Measurements from ENCODE around the gene WWC2. TPM values are rescaled to one million over a fixed set of nuclear protein-coding genes. Genes with fewer than 3 reads are reported as not detected.

The WWC2 gene
- total and polyA plus RNA-seq, 3 experiments from 2014 or later, result 0.80 to 1.7 (median 0.85) TPM

GRCh38 chr4:183158062-183158461, 59.0 kb downstream of the WWC2 start:
- H3K9me3 ChIP-seq (ENCODE audit: low read length), result no peaks in the 10 kb centered on the region
- no peak overlapping the region for H3K4me3 ChIP-seq (ENCODE audit: low read length)
- no peak for DNase-seq
- ChIA-PET CTCF (no interaction called here), POLR2A (no interaction called here)
- Mint-ChIP-seq H3K36me3 (no peaks in the 10 kb centered on the region), H3K9me3 (no peaks in the 10 kb centered on the region), H3K4me3 (no peak overlapping the region), H3K4me1 (no peaks in the 10 kb centered on the region), H3K27ac (no peak overlapping the region), H3K27me3 (peaks cover 0 to 9% of the 10 kb centered on the region in 2 donors)
- no peaks in the 10 kb centered on the region for H3K36me3 ChIP-seq (ENCODE audit: insufficient read depth, low read length)
- H3K4me1 ChIP-seq (ENCODE audit: insufficient read depth, low read length), result no peaks in the 10 kb centered on the region
- no peak overlapping the region for H3K27ac ChIP-seq (ENCODE audit: low read depth, low read length)
- H3K27me3 ChIP-seq (ENCODE audit: insufficient read depth, low read length, poor library complexity, severe bottlenecking), result no peaks in the 10 kb centered on the region

DNA sequence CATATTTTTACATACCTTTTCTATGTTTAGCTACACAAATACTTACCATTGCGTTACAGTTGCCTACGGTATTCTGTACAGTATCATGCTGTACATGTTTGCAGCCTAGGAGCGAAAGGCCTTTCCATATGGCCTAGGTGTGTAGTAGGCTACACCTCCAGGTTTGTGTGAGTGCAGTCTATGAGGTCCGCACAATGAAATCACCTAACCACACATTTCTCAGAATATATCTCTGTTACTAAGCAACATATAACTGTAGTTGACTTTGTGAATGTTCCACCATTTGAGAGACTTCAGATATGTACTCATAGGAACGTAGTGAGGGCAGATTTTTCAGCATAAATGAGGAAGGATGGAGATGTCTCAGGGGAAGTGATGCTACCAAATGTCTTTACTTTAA, 62.6 kb downstream of the WWC2 start:
- ChIA-PET CTCF (no interaction called here), POLR2A (no interaction called here)
- no peak overlapping the region for H3K27ac ChIP-seq (ENCODE audit: low read depth, low read length)
- Mint-ChIP-seq H3K4me1 (no peaks in the 10 kb centered on the region), H3K4me3 (no peak overlapping the region), H3K36me3 (no peaks in the 10 kb centered on the region), H3K27me3 (peaks cover 0 to 7% of the 10 kb centered on the region in 2 donors), H3K27ac (no peak overlapping the region), H3K9me3 (no peaks in the 10 kb centered on the region)
- DNase-seq, result no peak
- no peak overlapping the region for H3K4me3 ChIP-seq (ENCODE audit: low read length)
- no peaks in the 10 kb centered on the region for H3K36me3 ChIP-seq (ENCODE audit: insufficient read depth, low read length)
- H3K27me3 ChIP-seq (ENCODE audit: insufficient read depth, low read length, poor library complexity, severe bottlenecking), result no peaks in the 10 kb centered on the region
- no peaks in the 10 kb centered on the region for H3K4me1 ChIP-seq (ENCODE audit: insufficient read depth, low read length)
- no peaks in the 10 kb centered on the region for H3K9me3 ChIP-seq (ENCODE audit: low read length)

- H3K36me3 ChIP-seq (ENCODE audit: insufficient read depth, low read length), result no peaks in the 10 kb centered on the region
- H3K27ac Mint-ChIP-seq, result no peak overlapping the region
- no peaks in the 10 kb centered on the region for H3K27me3 ChIP-seq (ENCODE audit: insufficient read depth, low read length, poor library complexity, severe bottlenecking)
- no peaks in the 10 kb centered on the region for H3K4me1 Mint-ChIP-seq
- ChIA-PET POLR2A (no interaction called here), CTCF (no interaction called here)
- H3K4me3 ChIP-seq (ENCODE audit: low read length), result no peak overlapping the region
- H3K4me1 ChIP-seq (ENCODE audit: insufficient read depth, low read length), result no peaks in the 10 kb centered on the region
- no peaks in the 10 kb centered on the region for H3K36me3 Mint-ChIP-seq
- H3K9me3 Mint-ChIP-seq, result no peaks in the 10 kb centered on the region
- no peak overlapping the region for H3K27ac ChIP-seq (ENCODE audit: low read depth, low read length)
- H3K27me3 Mint-ChIP-seq, result peaks cover 3 to 5% of the 10 kb centered on the region in 2 donors
- no peak for DNase-seq
- H3K9me3 ChIP-seq (ENCODE audit: low read length), result no peaks in the 10 kb centered on the region
- H3K4me3 Mint-ChIP-seq, result no peak overlapping the region
Observed at GRCh38 chr4:183163135-183163534, 64.1 kb downstream of the WWC2 start.

- POLR2A ChIA-PET, result no interaction called here
- peaks cover 3 to 5% of the 10 kb centered on the region in 2 donors for H3K27me3 Mint-ChIP-seq
- no peak overlapping the region for H3K27ac ChIP-seq (ENCODE audit: low read depth, low read length)
- H3K36me3 ChIP-seq (ENCODE audit: insufficient read depth, low read length), result no peaks in the 10 kb centered on the region
- H3K4me3 ChIP-seq (ENCODE audit: low read length), result no peak overlapping the region
- H3K4me1 ChIP-seq (ENCODE audit: insufficient read depth, low read length), result no peaks in the 10 kb centered on the region
- H3K9me3 Mint-ChIP-seq, result no peaks in the 10 kb centered on the region
- no peak overlapping the region for H3K27ac Mint-ChIP-seq
- no peak for DNase-seq
- CTCF ChIA-PET, result no interaction called here
- H3K27me3 ChIP-seq (ENCODE audit: insufficient read depth, low read length, poor library complexity, severe bottlenecking), result no peaks in the 10 kb centered on the region
- no peaks in the 10 kb centered on the region for H3K4me1 Mint-ChIP-seq
- H3K9me3 ChIP-seq (ENCODE audit: low read length), result no peaks in the 10 kb centered on the region
- no peak overlapping the region for H3K4me3 Mint-ChIP-seq
- no peaks in the 10 kb centered on the region for H3K36me3 Mint-ChIP-seq
Observed at GRCh38 chr4:183164963-183165362, 65.9 kb downstream of the WWC2 start.

- POLR2A ChIA-PET, result no interaction called here
Observed at GRCh38 chr4:183165376-183165775, 66.3 kb downstream of the WWC2 start.

DNA sequence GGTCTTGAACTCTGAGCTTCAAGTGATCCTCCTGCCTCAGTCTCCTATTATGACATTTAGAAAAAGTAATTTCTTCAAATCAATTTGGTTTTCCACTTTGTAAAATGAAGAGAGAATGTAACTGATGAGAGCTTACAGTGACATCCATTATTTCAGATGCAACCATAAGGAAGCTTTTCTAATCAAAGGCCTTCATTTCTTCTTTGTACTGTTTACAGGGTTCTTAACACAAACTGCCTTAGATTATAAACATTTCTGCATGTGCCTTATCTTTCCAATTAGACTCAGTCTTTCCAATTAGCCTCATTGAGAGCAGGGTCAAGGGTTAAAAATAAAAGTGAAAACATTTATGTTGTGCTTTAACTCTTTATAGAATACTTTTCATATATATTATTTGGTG, 71.8 kb downstream of the WWC2 start:
- no peak for DNase-seq
- H3K4me3 ChIP-seq (ENCODE audit: low read length), result no peak overlapping the region
- H3K27me3 ChIP-seq (ENCODE audit: insufficient read depth, low read length, poor library complexity, severe bottlenecking), result no peaks in the 10 kb centered on the region
- Mint-ChIP-seq H3K9me3 (no peaks in the 10 kb centered on the region), H3K4me3 (no peak overlapping the region), H3K27ac (no peak overlapping the region), H3K4me1 (no peaks in the 10 kb centered on the region), H3K36me3 (no peaks in the 10 kb centered on the region), H3K27me3 (peaks cover 6 to 7% of the 10 kb centered on the region in 2 donors)
- POLR2A ChIA-PET, result no interaction called here
- no peaks in the 10 kb centered on the region for H3K9me3 ChIP-seq (ENCODE audit: low read length)
- H3K27ac ChIP-seq (ENCODE audit: low read depth, low read length), result no peak overlapping the region
- H3K36me3 ChIP-seq (ENCODE audit: insufficient read depth, low read length), result no peaks in the 10 kb centered on the region
- CTCF ChIA-PET, result no interaction called here
- no peaks in the 10 kb centered on the region for H3K4me1 ChIP-seq (ENCODE audit: insufficient read depth, low read length)

More at GRCh38 chr4:183165376-183165775, 66.3 kb downstream of the WWC2 start:
- Mint-ChIP-seq H3K4me1 (no peaks in the 10 kb centered on the region), H3K4me3 (no peak overlapping the region), H3K27me3 (peaks cover 3 to 5% of the 10 kb centered on the region in 2 donors), H3K27ac (no peak overlapping the region), H3K36me3 (no peaks in the 10 kb centered on the region), H3K9me3 (no peaks in the 10 kb centered on the region)
- Histone ChIP-seq H3K4me3 (ENCODE audit: low read length) (no peak overlapping the region), H3K36me3 (ENCODE audit: insufficient read depth, low read length) (no peaks in the 10 kb centered on the region), H3K27me3 (ENCODE audit: insufficient read depth, low read length, poor library complexity, severe bottlenecking) (no peaks in the 10 kb centered on the region), H3K27ac (ENCODE audit: low read depth, low read length) (no peak overlapping the region), H3K4me1 (ENCODE audit: insufficient read depth, low read length) (no peaks in the 10 kb centered on the region), H3K9me3 (ENCODE audit: low read length) (no peaks in the 10 kb centered on the region)
- DNase-seq, result no peak
- CTCF ChIA-PET, result no interaction called here

DNA sequence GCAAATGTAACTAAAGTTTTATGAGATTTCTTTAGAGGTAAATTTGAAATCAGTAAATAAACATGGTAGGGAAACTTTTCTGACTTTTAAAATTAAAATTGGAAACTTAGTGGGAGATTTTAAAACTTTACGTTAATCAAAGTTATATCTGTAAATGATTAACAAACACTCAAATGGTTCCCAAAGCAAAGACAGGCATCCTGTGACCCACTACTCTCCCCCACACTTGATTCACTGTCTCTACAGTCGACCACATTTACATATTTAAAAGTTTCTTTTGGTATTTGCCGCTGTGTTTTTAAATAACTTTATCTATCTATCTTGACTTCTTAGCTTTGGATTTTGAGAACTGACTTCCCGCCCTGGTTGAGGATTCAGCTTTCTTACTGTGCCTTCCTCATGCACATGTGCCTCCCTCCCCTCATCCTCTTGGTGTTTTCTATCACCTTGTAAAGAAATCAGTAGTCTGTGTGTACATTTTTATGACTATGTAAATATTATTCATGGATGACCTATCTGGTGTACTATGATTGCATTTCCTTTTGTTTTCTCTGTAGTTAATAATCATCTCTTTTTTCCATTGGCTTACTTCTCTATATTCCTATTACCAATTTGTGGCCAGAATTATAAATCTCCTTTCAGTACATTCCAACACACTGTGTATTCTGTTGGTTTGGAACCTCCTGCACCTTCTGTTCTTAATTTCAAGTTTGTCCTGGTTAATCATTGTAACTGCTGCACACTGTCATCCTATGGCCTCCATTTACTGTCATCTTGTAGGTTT, 72.6 kb downstream of the WWC2 start:
- CTCF ChIA-PET, result no interaction called here
- POLR2A ChIA-PET, result no interaction called here

GRCh38 chr4:183172881-183173280, 73.8 kb downstream of the WWC2 start:
- H3K27ac ChIP-seq (ENCODE audit: low read depth, low read length), result no peak overlapping the region
- no peak overlapping the region for H3K4me3 Mint-ChIP-seq
- no peaks in the 10 kb centered on the region for H3K36me3 ChIP-seq (ENCODE audit: insufficient read depth, low read length)
- no peaks in the 10 kb centered on the region for H3K36me3 Mint-ChIP-seq
- H3K27ac Mint-ChIP-seq, result no peak overlapping the region
- no peaks in the 10 kb centered on the region for H3K4me1 ChIP-seq (ENCODE audit: insufficient read depth, low read length)
- H3K27me3 ChIP-seq (ENCODE audit: insufficient read depth, low read length, poor library complexity, severe bottlenecking), result no peaks in the 10 kb centered on the region
- H3K9me3 ChIP-seq (ENCODE audit: low read length), result no peaks in the 10 kb centered on the region
- no peak for DNase-seq
- no peak overlapping the region for H3K4me3 ChIP-seq (ENCODE audit: low read length)
- H3K9me3 Mint-ChIP-seq, result no peaks in the 10 kb centered on the region
- CTCF ChIA-PET, result no interaction called here
- POLR2A ChIA-PET, result no interaction called here
- peaks cover 4 to 8% of the 10 kb centered on the region in 2 donors for H3K27me3 Mint-ChIP-seq
- H3K4me1 Mint-ChIP-seq, result no peaks in the 10 kb centered on the region

More for the DNA sequence above, 72.6 kb downstream of the WWC2 start:
- Mint-ChIP-seq H3K27ac (no peak overlapping the region), H3K4me3 (no peak overlapping the region), H3K36me3 (no peaks in the 10 kb centered on the region), H3K9me3 (no peaks in the 10 kb centered on the region), H3K27me3 (peaks cover 6 to 10% of the 10 kb centered on the region in 2 donors), H3K4me1 (no peaks in the 10 kb centered on the region)
- H3K4me3 ChIP-seq (ENCODE audit: low read length), result no peak overlapping the region
- H3K4me1 ChIP-seq (ENCODE audit: insufficient read depth, low read length), result no peaks in the 10 kb centered on the region
- H3K27me3 ChIP-seq (ENCODE audit: insufficient read depth, low read length, poor library complexity, severe bottlenecking), result no peaks in the 10 kb centered on the region
- H3K27ac ChIP-seq (ENCODE audit: low read depth, low read length), result no peak overlapping the region
- H3K36me3 ChIP-seq (ENCODE audit: insufficient read depth, low read length), result no peaks in the 10 kb centered on the region
- no peaks in the 10 kb centered on the region for H3K9me3 ChIP-seq (ENCODE audit: low read length)
- DNase-seq, result no peak

Data from CD8-positive, alpha-beta memory T cell (primary cell).